Immature natural killer cell (primary cell): ENCODE data around the gene BAIAP2L1. TPM values are rescaled to one million over a fixed set of nuclear protein-coding genes. Genes with fewer than 3 reads are reported as not detected.
"Not testable (repeated sequence)": the region's sequence is repeated elsewhere in the genome, so short reads cannot be mapped to it uniquely, and the experiment has no call there.

Experiments
- DNase-seq, 3 donors: peaks; one replicate each; pipeline ENCODE4 v3.0.0; 2022; ENCODE audit warnings: mixed read lengths in 1 of 3
- H3K27ac Mint-ChIP-seq, 6 donors: one replicate each; pipeline ENCODE4 v1.8.0; 2020; ENCODE audit warnings: mixed read lengths in 6 of 6, mild to moderate bottlenecking in 5 of 6, inconsistent platforms in 4 of 6, moderate library complexity in 3 of 6
- H3K27me3 Mint-ChIP-seq, 3 donors: one replicate each; pipeline ENCODE4 v1.8.0; 2020 to 2021; ENCODE audit warnings: low read depth in 3 of 3, mild to moderate bottlenecking in 3 of 3, mixed read lengths in 3 of 3, moderate library complexity in 3 of 3, inconsistent platforms in 1 of 3
- H3K36me3 Mint-ChIP-seq, 3 donors: one replicate each; pipeline ENCODE4 v1.8.0; 2020; ENCODE audit warnings: mixed read lengths in 3 of 3, inconsistent platforms in 2 of 3, mild to moderate bottlenecking in 2 of 3
- H3K4me1 Mint-ChIP-seq, 2 donors: one replicate each; pipeline ENCODE4 v1.8.0; 2020; ENCODE audit warnings: inconsistent platforms in 2 of 2, mild to moderate bottlenecking in 2 of 2, mixed read lengths in 2 of 2, moderate library complexity in 1 of 2
- H3K4me3 Mint-ChIP-seq, 5 donors: one replicate each; pipeline ENCODE4 v1.8.0; 2020; ENCODE audit warnings: mild to moderate bottlenecking in 5 of 5, mixed read lengths in 5 of 5, inconsistent platforms in 3 of 5, moderate library complexity in 3 of 5
- H3K9me3 Mint-ChIP-seq, 6 donors: one replicate each; pipeline ENCODE4 v1.8.0; 2020; ENCODE audit warnings: mild to moderate bottlenecking in 6 of 6, mixed read lengths in 6 of 6, inconsistent platforms in 4 of 6, moderate library complexity in 3 of 6
- polyA plus RNA-seq, 3 donors: library from polyadenylated mRNA; unstranded; fragments of 300-500 nt; fragmentation: Illumina TruSeq; gene quantifications; one replicate each; pipeline ENCODE4 v1.2.3, GENCODE V29; 2021

The BAIAP2L1 gene
- polyA plus RNA-seq, 3 donors from 2014 or later, result 0.24 to 0.29 (median 0.28) TPM

GRCh38 chr7:98387544-98388226 lies 13.2 kb downstream of the BAIAP2L1 start:
- Mint-ChIP-seq H3K27ac (no peak overlapping the region), H3K4me1 (no peaks in the 10 kb centered on the region), H3K27me3 (peaks cover 0 to 5% (median 2%) of the 10 kb centered on the region in 3 donors), H3K36me3 (no peaks in the 10 kb centered on the region), H3K4me3 (no peak overlapping the region), H3K9me3 (no peaks in the 10 kb centered on the region)
- no peak for DNase-seq

GRCh38 chr7:98387131-98387530 lies 13.8 kb downstream of the BAIAP2L1 start:
- no peaks in the 10 kb centered on the region for H3K36me3 Mint-ChIP-seq
- DNase-seq, result no peak

GRCh38 chr7:98385532-98385931 lies 15.4 kb downstream of the BAIAP2L1 start:
- H3K4me3 Mint-ChIP-seq, H3K36me3 Mint-ChIP-seq, H3K4me1 Mint-ChIP-seq, DNase-seq, H3K27ac Mint-ChIP-seq, H3K27me3 Mint-ChIP-seq, H3K9me3 Mint-ChIP-seq: not testable (repeated sequence)

More at GRCh38 chr7:98387131-98387530, 13.8 kb downstream of the BAIAP2L1 start:
- Mint-ChIP-seq H3K4me1 (no peaks in the 10 kb centered on the region), H3K27me3 (peaks cover 0 to 5% (median 2%) of the 10 kb centered on the region in 3 donors), H3K9me3 (no peaks in the 10 kb centered on the region), H3K4me3 (no peak overlapping the region), H3K27ac (no peak overlapping the region)

DNA sequence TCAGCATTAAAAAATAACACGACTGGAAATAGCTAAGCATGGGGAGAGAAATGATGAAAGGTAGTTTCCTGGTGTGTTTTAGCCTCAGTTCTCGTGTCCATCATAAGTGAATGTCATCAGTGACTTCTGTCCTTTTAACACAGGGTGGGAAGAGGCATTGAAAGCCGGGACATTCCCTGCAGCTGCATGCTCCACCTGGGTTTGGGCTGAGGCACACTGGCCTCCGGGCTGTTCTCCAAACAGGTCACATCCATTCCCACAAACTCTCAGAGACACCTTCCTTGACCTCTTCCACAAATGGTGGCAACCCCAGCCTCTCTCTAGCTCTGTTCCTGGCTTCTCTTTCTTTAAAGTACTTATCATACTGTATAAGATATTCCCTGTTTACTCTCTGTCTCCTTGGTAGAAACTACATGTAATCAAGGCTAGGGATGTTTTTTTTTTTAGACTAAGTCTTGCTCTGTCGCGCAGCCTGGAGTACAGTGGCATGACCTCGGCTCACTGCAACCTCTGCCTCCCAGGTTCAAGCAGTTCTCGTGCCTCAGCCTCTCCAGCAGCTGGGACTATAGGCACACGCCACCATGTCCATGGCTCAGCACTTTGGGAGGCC lies 22.6 kb downstream of the BAIAP2L1 start:
- no peaks in the 10 kb centered on the region for H3K36me3 Mint-ChIP-seq
- H3K27me3 Mint-ChIP-seq, result peaks cover 0 to 5% (median 0%) of the 10 kb centered on the region in 3 donors
- H3K4me3 Mint-ChIP-seq, result no peak overlapping the region
- no peak for DNase-seq
- no peak overlapping the region for H3K27ac Mint-ChIP-seq
- no peaks in the 10 kb centered on the region for H3K9me3 Mint-ChIP-seq
- no peaks in the 10 kb centered on the region for H3K4me1 Mint-ChIP-seq

DNA sequence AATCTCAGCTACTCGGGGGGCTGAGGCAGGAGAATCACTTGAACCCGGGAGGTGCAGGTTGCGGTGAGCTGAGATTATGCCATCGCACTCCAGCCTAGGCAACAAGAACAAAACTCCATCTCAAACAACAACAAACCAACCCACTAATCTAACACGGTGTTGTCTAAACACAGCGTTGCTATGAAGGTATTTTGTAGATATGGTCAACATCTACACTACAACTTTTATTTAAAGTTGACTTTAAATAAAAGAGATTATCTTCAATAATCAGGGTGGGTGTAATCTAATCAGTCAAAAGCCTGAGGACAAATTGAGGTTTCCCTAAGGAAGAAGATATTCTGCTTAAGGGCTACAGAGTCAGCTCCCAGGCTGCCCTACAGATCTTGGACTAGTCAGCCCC lies 24.2 kb downstream of the BAIAP2L1 start:
- no peak for DNase-seq
- Mint-ChIP-seq H3K36me3 (no peaks in the 10 kb centered on the region), H3K27ac (no peak overlapping the region), H3K27me3 (peaks cover 0 to 5% (median 0%) of the 10 kb centered on the region in 3 donors), H3K4me3 (no peak overlapping the region), H3K9me3 (no peaks in the 10 kb centered on the region), H3K4me1 (no peaks in the 10 kb centered on the region)

- Mint-ChIP-seq H3K36me3 (no peaks in the 10 kb centered on the region), H3K27ac (no peak overlapping the region), H3K4me1 (no peaks in the 10 kb centered on the region), H3K4me3 (no peak overlapping the region), H3K9me3 (no peaks in the 10 kb centered on the region), H3K27me3 (peaks cover 0 to 5% (median 0%) of the 10 kb centered on the region in 3 donors)
- no peak for DNase-seq
Measured at GRCh38 chr7:98375664-98376063, 25.2 kb downstream of the BAIAP2L1 start.

- no peak for DNase-seq
- Mint-ChIP-seq H3K27ac (no peak overlapping the region), H3K27me3 (peaks cover 0 to 5% (median 0%) of the 10 kb centered on the region in 3 donors), H3K9me3 (no peaks in the 10 kb centered on the region), H3K4me3 (no peak overlapping the region), H3K36me3 (no peaks in the 10 kb centered on the region), H3K4me1 (no peaks in the 10 kb centered on the region)
Measured at GRCh38 chr7:98374285-98374680, 26.6 kb downstream of the BAIAP2L1 start.

DNA sequence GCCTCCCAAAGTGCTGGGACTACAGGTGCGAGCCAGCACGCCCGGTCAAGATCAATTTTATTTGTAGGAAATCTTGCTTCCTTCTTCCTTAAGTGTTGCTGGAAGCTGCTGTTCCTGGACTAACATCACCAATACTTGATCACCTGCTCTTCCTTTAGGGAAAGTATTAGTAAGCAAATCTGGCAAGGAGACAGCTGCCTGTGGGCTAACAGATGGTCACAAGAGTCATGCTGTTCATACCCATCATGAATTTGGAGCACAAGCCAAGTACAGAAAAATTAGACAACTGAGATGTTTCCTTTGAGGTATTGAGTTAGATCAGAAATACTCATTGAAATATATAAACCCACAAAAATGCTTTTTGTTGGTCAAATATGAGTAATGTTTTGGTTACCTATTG lies 27.9 kb downstream of the BAIAP2L1 start:
- Mint-ChIP-seq H3K4me3 (no peak overlapping the region), H3K36me3 (no peaks in the 10 kb centered on the region), H3K27me3 (peaks cover 0 to 3% (median 1%) of the 10 kb centered on the region in 3 donors), H3K27ac (no peak overlapping the region), H3K9me3 (no peaks in the 10 kb centered on the region), H3K4me1 (no peaks in the 10 kb centered on the region)
- DNase-seq, result no peak

- Mint-ChIP-seq H3K9me3 (no peaks in the 10 kb centered on the region), H3K4me3 (no peak overlapping the region), H3K4me1 (no peaks in the 10 kb centered on the region), H3K27ac (no peak overlapping the region), H3K36me3 (no peaks in the 10 kb centered on the region), H3K27me3 (peaks cover 0 to 4% (median 2%) of the 10 kb centered on the region in 3 donors)
- no peak for DNase-seq
Measured at GRCh38 chr7:98369726-98370125, 31.2 kb downstream of the BAIAP2L1 start.

DNA sequence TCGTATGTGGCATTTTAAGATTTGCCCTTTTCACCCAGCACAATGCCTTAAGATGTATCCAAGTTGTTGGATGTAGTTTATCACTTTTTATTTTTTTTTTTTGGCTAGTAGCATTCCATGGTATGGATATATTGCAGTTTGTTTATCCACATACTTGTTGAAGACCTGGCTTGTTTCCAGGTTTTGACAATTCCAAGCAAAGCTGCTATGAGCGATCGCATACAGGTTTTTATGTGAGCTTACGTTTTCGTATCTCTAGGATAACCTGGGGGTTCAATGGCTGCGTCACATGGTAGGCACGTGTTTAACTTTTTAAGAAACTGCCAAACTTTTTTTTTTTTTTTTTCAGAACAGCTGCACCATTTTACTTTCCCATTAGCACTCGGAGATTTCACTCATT lies 32.2 kb downstream of the BAIAP2L1 start:
- Mint-ChIP-seq H3K27ac (no peak overlapping the region), H3K27me3 (peaks cover 0 to 4% (median 2%) of the 10 kb centered on the region in 3 donors), H3K4me1 (no peaks in the 10 kb centered on the region), H3K4me3 (no peak overlapping the region), H3K36me3 (no peaks in the 10 kb centered on the region), H3K9me3 (no peaks in the 10 kb centered on the region)
- DNase-seq, result no peak

GRCh38 chr7:98366562-98366938 lies 34.3 kb downstream of the BAIAP2L1 start:
- Mint-ChIP-seq H3K27me3 (peaks cover 0 to 4% (median 2%) of the 10 kb centered on the region in 3 donors), H3K9me3 (no peaks in the 10 kb centered on the region), H3K27ac (no peak overlapping the region), H3K4me1 (no peaks in the 10 kb centered on the region), H3K4me3 (no peak overlapping the region), H3K36me3 (no peaks in the 10 kb centered on the region)
- DNase-seq, result no peak

DNA sequence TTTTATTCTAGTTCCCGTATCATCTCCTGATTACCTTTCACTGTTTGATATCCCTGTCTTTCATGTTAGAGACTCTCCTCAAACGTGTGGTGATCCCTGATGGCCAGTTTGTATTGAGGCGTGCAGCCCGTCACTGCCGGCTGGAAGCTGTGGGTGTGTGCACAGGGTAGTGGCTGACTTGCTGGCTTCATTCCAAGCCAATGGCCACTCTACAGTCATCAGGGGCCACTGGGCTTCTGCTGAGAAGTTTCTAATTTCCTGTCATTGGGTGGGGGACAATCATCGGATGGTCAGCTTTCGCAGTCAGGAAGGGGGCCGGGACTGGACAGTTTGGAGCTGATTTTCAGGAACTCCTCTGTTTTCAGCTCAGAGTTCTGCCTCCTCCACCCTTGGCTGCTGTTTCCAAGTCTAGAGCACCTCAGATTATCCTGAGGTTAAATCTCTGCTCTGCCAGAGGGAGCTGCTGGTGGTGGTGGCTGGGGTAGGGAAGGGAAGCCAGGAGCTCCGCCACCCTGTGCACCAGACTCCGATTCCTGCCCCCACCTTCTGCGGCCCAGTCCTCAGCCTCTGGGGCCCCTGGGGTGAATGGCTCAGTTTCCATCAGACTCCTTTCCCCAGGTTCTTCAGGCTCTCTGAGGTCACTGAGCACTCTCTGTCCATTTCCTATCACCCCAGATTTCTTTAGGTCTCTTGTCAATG lies 34.9 kb downstream of the BAIAP2L1 start:
- Mint-ChIP-seq H3K27me3 (peaks cover 0 to 4% (median 2%) of the 10 kb centered on the region in 3 donors), H3K36me3 (no peaks in the 10 kb centered on the region), H3K9me3 (no peaks in the 10 kb centered on the region), H3K27ac (no peak overlapping the region), H3K4me3 (no peak overlapping the region), H3K4me1 (no peaks in the 10 kb centered on the region)
- no peak for DNase-seq

DNA sequence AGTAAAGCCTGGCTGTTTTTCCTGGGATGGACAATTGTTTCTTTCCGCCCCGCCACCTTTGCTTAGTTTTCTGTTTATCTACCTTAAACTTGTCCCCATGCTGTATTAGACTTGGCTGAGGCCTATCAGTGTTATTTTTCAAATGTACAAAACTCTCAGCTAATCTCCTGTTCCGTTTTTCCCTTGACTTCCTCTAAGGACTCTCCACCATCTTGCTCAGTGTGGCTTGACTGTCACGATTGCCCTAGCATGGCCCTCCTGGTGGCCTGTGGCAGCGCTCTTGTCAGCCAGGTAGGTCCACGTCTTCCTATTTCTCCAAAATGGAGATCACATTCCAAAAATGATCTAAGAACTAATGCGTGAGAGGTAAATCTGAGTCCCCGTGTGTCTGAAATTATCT lies 36.7 kb downstream of the BAIAP2L1 start:
- H3K27me3 Mint-ChIP-seq, result peaks cover 4% of the 10 kb centered on the region in 3 donors
- H3K4me3 Mint-ChIP-seq, result no peak overlapping the region
- no peak overlapping the region for H3K27ac Mint-ChIP-seq
- no peaks in the 10 kb centered on the region for H3K4me1 Mint-ChIP-seq
- no peak for DNase-seq
- H3K36me3 Mint-ChIP-seq, result no peaks in the 10 kb centered on the region
- no peaks in the 10 kb centered on the region for H3K9me3 Mint-ChIP-seq

- DNase-seq, result no peak
- no peak overlapping the region for H3K27ac Mint-ChIP-seq
- H3K36me3 Mint-ChIP-seq, result no peaks in the 10 kb centered on the region
- no peaks in the 10 kb centered on the region for H3K4me1 Mint-ChIP-seq
- no peak overlapping the region for H3K4me3 Mint-ChIP-seq
- no peaks in the 10 kb centered on the region for H3K9me3 Mint-ChIP-seq
- H3K27me3 Mint-ChIP-seq, result peaks cover 1 to 8% (median 4%) of the 10 kb centered on the region in 3 donors
Measured at GRCh38 chr7:98362517-98362916, 38.4 kb downstream of the BAIAP2L1 start.
